Naive thymus-derived CD4-positive, alpha-beta T cell (primary cell): ENCODE measurements around the gene POU3F2. TPM values are rescaled to one million over a fixed set of nuclear protein-coding genes. Genes with fewer than 3 reads are reported as not detected.

Experiments used
- ATAC-seq: fragments of 150-1000 bp; cut with Tn5 transposase; 2 replicates; pipeline ENCODE4 v1.10.0; 2021; ENCODE audit warnings: mild to moderate bottlenecking, moderate library complexity
- CTCF ChIA-PET: fragments of 350-600 bp; sonication (Branson Sonifier 250); formaldehyde crosslinking; loops from one replicate; lab custom pipeline; 2021; ENCODE audit warnings: antibody characterized with exemption; lab: Charles Lee
- POLR2A ChIA-PET: fragments of 350-600 bp; sonication (Branson Sonifier 250); formaldehyde crosslinking; loops from one replicate; lab custom pipeline; 2021; ENCODE audit warnings: antibody characterized with exemption, inconsistent platforms; lab: Charles Lee
- DNase-seq, 9 donors: peaks; one replicate each; pipeline versions ENCODE4 v3.0.0 to v3.0.0-alpha.2; 2020 to 2022; ENCODE audit warnings: mixed read lengths in 1 of 9
- H3K27ac ChIP-seq: one replicate; pipeline ENCODE4 v1.7.0; 2013; ENCODE audit warnings: mild to moderate bottlenecking, low read depth, low read length, moderate library complexity
- H3K27me3 ChIP-seq, 2 donors: one replicate each; pipeline ENCODE4 v1.7.0; 2013; ENCODE audit warnings: low read length in 2 of 2, mild to moderate bottlenecking in 2 of 2, moderate library complexity in 2 of 2; ENCODE audit not compliant: control insufficient read depth in 2 of 2, insufficient read depth in 2 of 2
- H3K36me3 ChIP-seq, 3 experiments: 1 replicate in 2 of 3; 2 replicates in 1 of 3; pipeline ENCODE4 v1.7.0; 2013; ENCODE audit warnings: low read length in 3 of 3, mild to moderate bottlenecking in 3 of 3, moderate library complexity in 1 of 3; ENCODE audit not compliant: insufficient read depth in 3 of 3, control insufficient read depth in 2 of 3
- H3K4me1 ChIP-seq, 2 donors: one replicate each; pipeline ENCODE4 v1.7.0; 2013; ENCODE audit warnings: low read length in 2 of 2, mild to moderate bottlenecking in 2 of 2, moderate library complexity in 1 of 2; ENCODE audit not compliant: control insufficient read depth in 2 of 2, insufficient read depth in 2 of 2
- H3K4me3 ChIP-seq: 2 replicates; pipeline ENCODE4 v1.7.0; 2013; ENCODE audit warnings: mild to moderate bottlenecking, low read length
- H3K9me3 ChIP-seq, 3 experiments: 1 replicate in 2 of 3; 2 replicates in 1 of 3; pipeline ENCODE4 v1.7.0; 2013; ENCODE audit warnings: low read length in 3 of 3; ENCODE audit not compliant: control insufficient read depth in 2 of 3
- H3K27ac Mint-ChIP-seq, 9 donors: one replicate each; pipeline ENCODE4 v1.8.0; 2020 to 2022; ENCODE audit warnings: mixed read lengths in 9 of 9, mild to moderate bottlenecking in 8 of 9, moderate library complexity in 5 of 9, inconsistent platforms in 2 of 9
- H3K27me3 Mint-ChIP-seq, 5 donors: one replicate each; pipeline ENCODE4 v1.8.0; 2021 to 2022; ENCODE audit warnings: mixed read lengths in 5 of 5, mild to moderate bottlenecking in 1 of 5
- H3K36me3 Mint-ChIP-seq, 5 donors: one replicate each; pipeline ENCODE4 v1.8.0; 2020 to 2022; ENCODE audit warnings: mixed read lengths in 5 of 5, mild to moderate bottlenecking in 3 of 5, inconsistent platforms in 1 of 5
- H3K4me1 Mint-ChIP-seq, 7 donors: one replicate each; pipeline ENCODE4 v1.8.0; 2020 to 2022; ENCODE audit warnings: mixed read lengths in 7 of 7, mild to moderate bottlenecking in 3 of 7, inconsistent platforms in 1 of 7
- H3K4me3 Mint-ChIP-seq, 10 donors: one replicate each; pipeline ENCODE4 v1.8.0; 2020 to 2022; ENCODE audit warnings: mild to moderate bottlenecking in 10 of 10, mixed read lengths in 10 of 10, moderate library complexity in 6 of 10, inconsistent platforms in 2 of 10
- H3K9me3 Mint-ChIP-seq, 11 donors: one replicate each; pipeline ENCODE4 v1.8.0; 2020 to 2022; ENCODE audit warnings: mixed read lengths in 11 of 11, mild to moderate bottlenecking in 4 of 11, inconsistent platforms in 1 of 11, moderate library complexity in 1 of 11
- intact Hi-C, 2 donors: fragments of 100-400 bp; cut with micrococcal nuclease; formaldehyde crosslinking; loops; one replicate each; pipeline ENCODE4 v1.15.1; 2023
- polyA plus RNA-seq, 2 donors: library from polyadenylated mRNA; unstranded; fragments of 300-500 nt; fragmentation: Illumina TruSeq; gene quantifications; one replicate each; pipeline ENCODE4 v1.2.3, GENCODE V29; 2021
- total RNA-seq, 6 experiments: library from RNA in 5 of 6; stranded (reverse) in 5 of 6; gene quantifications; 1 replicate in 5 of 6; 2 replicates in 1 of 6; pipeline ENCODE4 v1.2.3 and lab custom pipeline; 2021 to 2026

Gene POU3F2
- total and polyA plus RNA-seq, 7 experiments from 2014 or later = not detected

- POLR2A ChIA-PET = no interaction called here
- Histone ChIP-seq H3K4me3 (no peak overlapping the region), H3K4me1 (peaks cover 3 to 28% of the 10 kb centered on the region in 2 donors), H3K27me3 (peaks cover 21 to 65% of the 10 kb centered on the region in 2 donors), H3K36me3 (no peaks in the 10 kb centered on the region), H3K9me3 (no peaks in the 10 kb centered on the region), H3K27ac (no peak overlapping the region)
- Mint-ChIP-seq H3K4me3 (peak overlapping the region in 7 of 10 donors; percentile 22 to 77 (median 73)), H3K4me1 (peaks cover 12 to 43% (median 25%) of the 10 kb centered on the region in 7 donors), H3K36me3 (peaks cover 0 to 7% (median under 1%) of the 10 kb centered on the region in 5 donors), H3K27ac (peak overlapping the region in 1 of 9 donors; percentile 3), H3K27me3 (peaks cover 82 to 88% (median 85%) of the 10 kb centered on the region in 5 donors), H3K9me3 (peaks cover 0 to 1% (median 0%) of the 10 kb centered on the region in 11 donors)
- DNase-seq (no peak), ATAC-seq (no peak)
- intact Hi-C loops = loop anchor here in 1 of 2 donors (2.0 kb wide), 1 partner anchor 275 kb away; no protein-coding TSS in a partner anchor
- CTCF ChIA-PET = no interaction called here
These were observed 9.2 kb downstream of the POU3F2 start for GRCh38 chr6:98843271-98844243.

GRCh38 chr6:98844244-98845210 lies 10.2 kb downstream of the POU3F2 start:
- peak overlapping the region in 1 of 9 donors; percentile 31 for H3K27ac Mint-ChIP-seq
- DNase-seq = no peak
- intact Hi-C loops = loop anchor here (1.0 to 5.0 kb wide), 8 partner anchors 11 to 1777 kb away; no protein-coding TSS in a partner anchor
- no peak overlapping the region for H3K27ac ChIP-seq
- H3K36me3 Mint-ChIP-seq = peaks cover 0 to 17% (median 5%) of the 10 kb centered on the region in 5 donors
- peaks cover 18 to 64% of the 10 kb centered on the region in 2 donors for H3K27me3 ChIP-seq
- H3K27me3 Mint-ChIP-seq = peaks cover 82 to 89% (median 86%) of the 10 kb centered on the region in 5 donors
- ATAC-seq = no peak
- peaks cover 12 to 43% (median 25%) of the 10 kb centered on the region in 7 donors for H3K4me1 Mint-ChIP-seq
- no peaks in the 10 kb centered on the region for H3K9me3 ChIP-seq
- H3K4me1 ChIP-seq = peaks cover 3 to 28% of the 10 kb centered on the region in 2 donors
- H3K36me3 ChIP-seq = no peaks in the 10 kb centered on the region
- ChIA-PET POLR2A (no interaction called here), CTCF (interaction anchor here (1.3 kb wide), 1 partner anchor 1660 kb away, joined by 3 read pairs; no protein-coding TSS in a partner anchor)
- peak overlapping the region in 9 of 10 donors; percentile 3 to 77 (median 62) for H3K4me3 Mint-ChIP-seq
- H3K9me3 Mint-ChIP-seq = peaks cover 0 to 1% (median 0%) of the 10 kb centered on the region in 11 donors
- H3K4me3 ChIP-seq = no peak overlapping the region

DNA sequence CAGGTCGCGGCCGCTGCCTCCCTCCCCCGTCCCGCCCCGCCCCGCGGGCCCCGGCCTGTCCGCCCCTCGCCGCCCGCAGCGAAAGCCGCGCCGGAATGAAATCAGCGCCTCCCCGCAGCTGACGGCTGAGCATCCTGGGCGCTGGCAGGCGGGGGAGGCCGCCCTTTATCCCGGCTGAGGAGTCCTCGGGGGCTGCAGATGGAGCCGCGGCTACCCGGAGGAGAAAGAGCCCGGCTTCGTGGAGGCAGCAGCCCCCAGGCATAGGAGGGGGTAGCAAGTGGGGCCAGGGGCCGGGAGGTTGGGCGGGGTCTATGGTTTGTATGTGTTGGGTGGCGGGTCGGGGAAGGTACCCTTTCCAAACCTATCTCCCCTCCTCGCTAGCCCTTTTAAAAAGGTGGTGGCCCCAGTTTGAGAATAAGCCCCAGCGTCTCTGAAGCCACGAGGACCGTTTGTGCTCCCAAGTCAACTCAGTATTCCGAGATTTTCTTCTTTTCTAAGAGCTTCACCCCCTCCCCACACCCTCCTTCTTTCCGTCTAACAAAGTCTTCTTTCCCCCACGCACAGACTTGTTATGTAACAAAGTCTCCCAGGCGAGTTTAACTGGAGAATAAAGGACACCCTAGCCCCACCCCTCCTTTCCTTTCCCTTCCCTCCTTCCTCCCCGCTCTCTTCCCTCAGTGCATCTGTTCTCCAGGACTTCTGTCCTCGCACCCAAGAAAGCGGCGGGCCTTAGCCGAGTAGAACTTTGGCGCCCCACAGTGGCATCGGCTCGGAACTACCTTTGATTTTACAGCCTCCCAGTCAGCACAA lies 11.0 kb downstream of the POU3F2 start:
- CTCF ChIA-PET = interaction anchor here (0.7 to 1.3 kb wide), 2 partner anchors 1348 to 1661 kb away, joined by 3 to 4 read pairs; no protein-coding TSS in a partner anchor
- ATAC-seq (peak; percentile 80), DNase-seq (peak in 6 of 9 donors; percentile 52 to 68 (median 64))
- no peaks in the 10 kb centered on the region for H3K9me3 ChIP-seq
- no peak overlapping the region for H3K4me3 ChIP-seq
- Mint-ChIP-seq H3K36me3 (peaks cover 0 to 23% (median 5%) of the 10 kb centered on the region in 5 donors), H3K4me3 (peak overlapping the region; percentile 59 to 77 (median 74)), H3K27ac (peak overlapping the region in 1 of 9 donors; percentile 71), H3K27me3 (peaks cover 79 to 89% (median 86%) of the 10 kb centered on the region in 5 donors), H3K4me1 (peaks cover 12 to 43% (median 25%) of the 10 kb centered on the region in 7 donors), H3K9me3 (peaks cover 0 to 1% (median 0%) of the 10 kb centered on the region in 11 donors)
- H3K36me3 ChIP-seq = no peaks in the 10 kb centered on the region
- intact Hi-C loops = loop anchor here (1.0 to 5.0 kb wide), 8 partner anchors 12 to 1778 kb away; no protein-coding TSS in a partner anchor
- no peak overlapping the region for H3K27ac ChIP-seq
- H3K4me1 ChIP-seq = peaks cover 3 to 28% of the 10 kb centered on the region in 2 donors
- POLR2A ChIA-PET = no interaction called here
- peaks cover 18 to 55% of the 10 kb centered on the region in 2 donors for H3K27me3 ChIP-seq

DNA sequence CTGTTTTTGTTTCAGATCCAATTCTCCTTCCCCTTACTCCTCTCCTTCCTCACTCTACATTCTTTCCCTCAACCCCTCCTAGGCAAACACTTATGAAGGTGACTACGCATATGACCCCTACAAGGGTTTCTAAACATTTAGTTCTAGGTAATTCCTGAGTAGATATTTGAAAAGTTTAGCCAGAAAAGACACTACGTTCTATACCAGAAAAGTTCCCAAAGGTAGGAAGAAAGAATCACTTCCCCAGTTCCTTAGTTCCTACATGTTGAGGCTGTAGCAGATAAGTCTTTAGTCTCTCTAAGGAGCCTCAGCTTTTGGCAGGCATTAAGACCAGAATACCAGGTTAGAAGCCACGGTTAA lies 11.6 kb downstream of the POU3F2 start:
- peaks cover 0 to 1% (median 0%) of the 10 kb centered on the region in 11 donors for H3K9me3 Mint-ChIP-seq
- DNase-seq (no peak), ATAC-seq (no peak)
- ChIA-PET CTCF (interaction anchor here (1.3 kb wide), 1 partner anchor 1662 kb away, joined by 3 read pairs; no protein-coding TSS in a partner anchor), POLR2A (no interaction called here)
- no peak overlapping the region for H3K27ac ChIP-seq
- H3K4me3 ChIP-seq = no peak overlapping the region
- no peaks in the 10 kb centered on the region for H3K36me3 ChIP-seq
- H3K4me1 Mint-ChIP-seq = peaks cover 12 to 43% (median 25%) of the 10 kb centered on the region in 7 donors
- peak overlapping the region in 9 of 10 donors; percentile 59 to 77 (median 74) for H3K4me3 Mint-ChIP-seq
- intact Hi-C loops = loop anchor here in 1 of 2 donors (5.0 kb wide), 3 partner anchors 79 to 1779 kb away; no protein-coding TSS in a partner anchor
- H3K36me3 Mint-ChIP-seq = peaks cover 0 to 23% (median 5%) of the 10 kb centered on the region in 5 donors
- peaks cover 18 to 51% of the 10 kb centered on the region in 2 donors for H3K27me3 ChIP-seq
- H3K27ac Mint-ChIP-seq = no peak overlapping the region
- H3K27me3 Mint-ChIP-seq = peaks cover 73 to 89% (median 86%) of the 10 kb centered on the region in 5 donors
- H3K9me3 ChIP-seq = no peaks in the 10 kb centered on the region
- H3K4me1 ChIP-seq = peaks cover 3 to 28% of the 10 kb centered on the region in 2 donors

GRCh38 chr6:98847416-98847778 lies 13.0 kb downstream of the POU3F2 start:
- Mint-ChIP-seq H3K9me3 (peaks cover 0 to 1% (median 0%) of the 10 kb centered on the region in 11 donors), H3K36me3 (peaks cover 0 to 23% (median 5%) of the 10 kb centered on the region in 5 donors), H3K27me3 (peaks cover 61 to 86% (median 82%) of the 10 kb centered on the region in 5 donors), H3K4me1 (peaks cover 12 to 43% (median 25%) of the 10 kb centered on the region in 7 donors), H3K27ac (no peak overlapping the region), H3K4me3 (peak overlapping the region in 3 of 10 donors; percentile 17 to 19 (median 18))
- H3K9me3 ChIP-seq = no peaks in the 10 kb centered on the region
- ChIA-PET CTCF (no interaction called here), POLR2A (no interaction called here)
- no peak for ATAC-seq
- no peak overlapping the region for H3K27ac ChIP-seq
- H3K4me3 ChIP-seq = no peak overlapping the region
- DNase-seq = no peak
- H3K36me3 ChIP-seq = no peaks in the 10 kb centered on the region
- peaks cover 3 to 28% of the 10 kb centered on the region in 2 donors for H3K4me1 ChIP-seq
- intact Hi-C loops = loop anchor here in 1 of 2 donors (5.0 kb wide), 3 partner anchors 80 to 1780 kb away; no protein-coding TSS in a partner anchor
- peaks cover 11 to 45% of the 10 kb centered on the region in 2 donors for H3K27me3 ChIP-seq
